Type B pancreatic cell (in vitro differentiated cells): ENCODE measurements around the gene UBQLN1. TPM values are rescaled to one million over a fixed set of nuclear protein-coding genes. Genes with fewer than 3 reads are reported as not detected.
"Not testable (repeated sequence)": the region's sequence is repeated elsewhere in the genome, so short reads cannot be mapped to it uniquely, and the experiment has no call there.

Experiments used
- DNase-seq: peaks from one replicate; pipeline ENCODE4 v3.0.0; 2021; ENCODE audit warnings: mixed read lengths; ENCODE audit not compliant: unreplicated experiment; ENCODE audit errors: extremely low spot score
- H3K27ac Mint-ChIP-seq: 2 replicates; pipeline ENCODE4 v1.8.0; 2021; ENCODE audit warnings: mild to moderate bottlenecking, mixed read lengths
- H3K27me3 Mint-ChIP-seq: 2 replicates; pipeline ENCODE4 v1.8.0; 2021; ENCODE audit warnings: mixed read lengths
- H3K36me3 Mint-ChIP-seq: 2 replicates; pipeline ENCODE4 v1.8.0; 2021; ENCODE audit warnings: mixed read lengths
- H3K4me1 Mint-ChIP-seq: one replicate; pipeline ENCODE4 v1.8.0; 2021; ENCODE audit warnings: mixed read lengths; ENCODE audit not compliant: unreplicated experiment
- H3K4me3 Mint-ChIP-seq: 2 replicates; pipeline ENCODE4 v1.8.0; 2021; ENCODE audit warnings: mild to moderate bottlenecking, mixed read lengths
- H3K9me3 Mint-ChIP-seq: 2 replicates; pipeline ENCODE4 v1.8.0; 2021; ENCODE audit warnings: mixed read lengths
- CTCF ChIP-seq: fragments of 200-600 bp; sonication (generic); conservative IDR thresholded peaks from 2 replicates; pipeline ENCODE4 v1.5.0; 2021; ENCODE audit warnings: antibody characterized with exemption, mild to moderate bottlenecking
- total RNA-seq: library from RNA; stranded (reverse); gene quantifications from 2 replicates; pipeline ENCODE4 v1.2.1, GENCODE V29; 2021; ENCODE audit warnings: low replicate concordance

UBQLN1 gene
- total RNA-seq, 1 donor from 2014 or later, result 93.0 TPM

GRCh38 chr9:83714329-83714728, 6.6 kb upstream of the UBQLN1 start:
- Mint-ChIP-seq H3K9me3 (no peaks in the 10 kb centered on the region), H3K27me3 (no peaks in the 10 kb centered on the region), H3K36me3 (no peaks in the 10 kb centered on the region), H3K4me3 (no peak overlapping the region), H3K27ac (no peak overlapping the region), H3K4me1 (no peaks in the 10 kb centered on the region)
- no peak for DNase-seq
- peak; percentile 56 for TF ChIP-seq CTCF

GRCh38 chr9:83708515-83709158, 879 bp upstream of the UBQLN1 start:
- Mint-ChIP-seq H3K4me3 (peak overlapping the region; percentile 90), H3K36me3 (peaks cover 14% of the 10 kb centered on the region), H3K27me3 (no peaks in the 10 kb centered on the region), H3K4me1 (peaks cover 24% of the 10 kb centered on the region), H3K9me3 (no peaks in the 10 kb centered on the region), H3K27ac (peak overlapping the region; percentile 99)
- TF ChIP-seq CTCF, result no peak
- DNase-seq, result peak; percentile 70

- Mint-ChIP-seq H3K27me3 (no peaks in the 10 kb centered on the region), H3K4me3 (peak overlapping the region; percentile 90), H3K4me1 (peaks cover 24% of the 10 kb centered on the region), H3K36me3 (peaks cover 14% of the 10 kb centered on the region), H3K9me3 (no peaks in the 10 kb centered on the region), H3K27ac (peak overlapping the region; percentile 99)
- no peak for TF ChIP-seq CTCF
- DNase-seq, result no peak
Measured at GRCh38 chr9:83707518-83707767, 315 bp downstream of the UBQLN1 start.

GRCh38 chr9:83706676-83707517, 861 bp downstream of the UBQLN1 start:
- Mint-ChIP-seq H3K4me3 (peak overlapping the region; percentile 90), H3K36me3 (peaks cover 14% of the 10 kb centered on the region), H3K27me3 (no peaks in the 10 kb centered on the region), H3K4me1 (peaks cover 29% of the 10 kb centered on the region), H3K27ac (peak overlapping the region; percentile 99), H3K9me3 (no peaks in the 10 kb centered on the region)
- DNase-seq, result peak; percentile 71
- no peak for TF ChIP-seq CTCF

- not testable (repeated sequence) for DNase-seq, H3K27me3 Mint-ChIP-seq, H3K9me3 Mint-ChIP-seq
- Mint-ChIP-seq H3K4me3 (peak overlapping the region; percentile 90), H3K4me1 (peaks cover 41% of the 10 kb centered on the region), H3K36me3 (peaks cover 18% of the 10 kb centered on the region), H3K27ac (peak overlapping the region; percentile 99)
Measured at GRCh38 chr9:83705219-83705651, 2.5 kb downstream of the UBQLN1 start.

GRCh38 chr9:83701769-83702168, 6.0 kb downstream of the UBQLN1 start:
- TF ChIP-seq CTCF, result no peak
- peaks cover 18% of the 10 kb centered on the region for H3K36me3 Mint-ChIP-seq
- peak overlapping the region; percentile 37 for H3K27ac Mint-ChIP-seq
- no peaks in the 10 kb centered on the region for H3K9me3 Mint-ChIP-seq
- peak overlapping the region; percentile 23 for H3K4me3 Mint-ChIP-seq
- peaks cover 38% of the 10 kb centered on the region for H3K4me1 Mint-ChIP-seq
- H3K27me3 Mint-ChIP-seq, result no peaks in the 10 kb centered on the region
- DNase-seq, result no peak
